ENCODE data around the gene SIGLEC10.

Gene SIGLEC10

DNA sequence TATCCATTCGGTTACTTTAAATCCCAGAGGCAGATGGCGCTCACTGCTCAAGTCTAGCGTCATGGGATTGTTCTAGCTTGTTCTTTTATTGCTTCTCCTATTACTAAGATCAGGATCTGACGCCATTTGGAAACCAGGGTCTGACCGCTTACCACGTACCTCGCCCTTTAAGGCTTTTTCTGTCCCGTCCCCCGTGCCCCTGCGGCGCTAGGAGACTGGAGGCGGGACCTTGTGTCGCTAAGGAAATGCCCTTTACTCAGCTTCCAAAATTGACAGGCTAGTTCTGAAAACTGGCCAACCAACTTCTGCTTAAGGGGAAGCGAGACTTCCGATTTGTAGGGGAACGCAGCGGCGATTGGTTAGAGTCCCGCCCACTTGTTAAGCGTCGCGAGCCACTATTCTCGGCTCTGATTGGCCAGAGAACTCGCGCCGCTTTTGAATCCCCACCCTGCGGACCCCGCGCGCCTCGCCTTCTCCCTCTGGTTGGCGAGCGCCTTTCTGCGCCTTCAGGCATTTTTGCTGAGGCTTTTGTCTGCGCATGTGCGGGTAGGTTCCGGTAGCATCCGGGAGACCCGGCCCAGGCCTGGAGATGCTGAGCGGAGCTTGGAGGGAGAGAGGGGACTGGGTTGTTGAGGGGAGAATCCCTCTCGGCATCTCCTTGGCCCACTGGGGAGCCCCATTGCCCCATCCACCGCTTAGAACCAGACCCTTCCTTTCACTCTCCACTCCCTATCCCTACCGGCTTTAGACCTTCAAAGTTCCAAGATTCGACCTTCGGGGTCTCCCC lies 23.2 kb downstream of the SIGLEC10 start:
- DNase-seq: peak; percentile 87 to 97

DNA sequence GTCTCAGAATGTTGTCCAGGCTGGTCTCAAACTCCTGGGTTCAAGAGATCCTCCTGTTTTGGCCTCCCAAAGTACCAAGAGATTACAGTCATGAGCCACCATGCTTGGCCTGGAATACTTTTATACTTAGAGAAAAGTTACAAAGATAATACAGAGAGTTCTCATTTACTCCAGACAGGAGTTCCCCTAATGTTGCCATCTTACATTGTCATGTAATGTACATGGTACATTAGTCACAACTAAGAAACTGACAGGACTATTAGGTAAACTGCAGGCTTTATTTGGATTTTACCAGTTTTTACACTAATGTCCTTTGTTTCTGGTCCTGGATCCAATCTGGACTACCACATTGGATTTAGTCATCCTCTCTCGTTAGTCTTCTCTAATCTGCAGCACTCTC lies 24.7 kb downstream of the SIGLEC10 start:
- DNase-seq: no peak

DNA sequence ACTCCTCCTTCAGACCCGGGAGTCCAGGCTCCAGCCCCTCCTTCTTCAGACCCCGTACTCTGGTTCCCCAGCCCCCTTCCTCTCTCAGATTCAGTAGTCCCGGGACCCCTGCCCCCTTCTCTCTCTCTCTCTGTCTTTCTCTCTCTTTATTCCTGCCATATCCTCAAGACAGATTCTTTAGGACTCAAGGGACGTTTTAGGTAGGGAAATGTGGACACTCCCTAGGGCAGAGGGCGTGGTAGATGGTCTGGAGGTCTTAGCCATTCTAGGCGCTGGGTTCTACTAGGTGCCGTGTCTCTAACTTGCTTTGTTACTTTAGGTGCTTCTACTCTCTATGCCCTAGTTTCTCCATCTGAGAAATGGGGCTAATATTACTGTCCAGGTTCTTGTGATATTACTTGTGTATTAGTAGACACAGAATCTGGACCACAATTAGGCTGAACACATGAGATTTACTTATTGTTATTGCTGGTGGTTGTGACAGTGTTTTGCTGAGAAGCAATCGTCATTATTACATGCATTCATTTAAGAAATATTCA lies 26.3 kb downstream of the SIGLEC10 start:
- DNase-seq: no peak

GRCh38 chr19:51389143-51389542 lies 28.3 kb downstream of the SIGLEC10 start:
- no peak for DNase-seq

DNA sequence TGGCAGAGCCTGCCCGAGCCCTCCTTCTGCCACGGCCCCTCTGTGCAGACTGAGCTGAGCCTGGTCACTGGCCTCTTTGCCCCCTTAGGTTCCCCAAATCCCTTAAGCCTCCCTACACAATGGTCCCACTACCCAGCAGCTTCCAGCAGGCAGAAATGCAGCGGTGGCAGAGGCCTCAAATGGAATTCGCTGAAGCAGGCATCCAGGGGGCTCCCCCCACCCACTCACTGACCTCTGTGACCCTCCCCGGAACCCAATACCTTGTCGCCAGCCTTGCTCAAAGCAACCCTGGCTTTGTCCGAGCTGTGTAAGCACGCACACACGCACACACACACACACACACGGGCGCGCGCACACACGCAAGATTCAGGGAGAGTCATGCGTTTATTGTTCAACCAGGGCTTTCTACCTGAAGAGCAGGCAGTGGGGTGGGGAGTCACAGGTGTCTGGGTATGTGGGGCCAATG lies 29.5 kb downstream of the SIGLEC10 start, which contains the start of gene LIM2:
Gene LIM2, minus strand, starts transcription at position 51 of the 466 bp plus-strand sequence. CDS start 531 bp downstream, outside the sequence.
- no peak for DNase-seq

- no peak for DNase-seq
Observed at GRCh38 chr19:51386882-51387520, 30.4 kb downstream of the SIGLEC10 start.

- DNase-seq: no peak
Observed at GRCh38 chr19:51382004-51382403, 35.4 kb downstream of the SIGLEC10 start.

- no peak for DNase-seq
Observed at GRCh38 chr19:51380379-51380778, 37.1 kb downstream of the SIGLEC10 start.

GRCh38 chr19:51377422-51377821 lies 40.0 kb downstream of the SIGLEC10 start:
- no peak for DNase-seq

- DNase-seq: peak in 1 of 2 donors; percentile 7
Observed at GRCh38 chr19:51375504-51376221, 41.8 kb downstream of the SIGLEC10 start.

DNA sequence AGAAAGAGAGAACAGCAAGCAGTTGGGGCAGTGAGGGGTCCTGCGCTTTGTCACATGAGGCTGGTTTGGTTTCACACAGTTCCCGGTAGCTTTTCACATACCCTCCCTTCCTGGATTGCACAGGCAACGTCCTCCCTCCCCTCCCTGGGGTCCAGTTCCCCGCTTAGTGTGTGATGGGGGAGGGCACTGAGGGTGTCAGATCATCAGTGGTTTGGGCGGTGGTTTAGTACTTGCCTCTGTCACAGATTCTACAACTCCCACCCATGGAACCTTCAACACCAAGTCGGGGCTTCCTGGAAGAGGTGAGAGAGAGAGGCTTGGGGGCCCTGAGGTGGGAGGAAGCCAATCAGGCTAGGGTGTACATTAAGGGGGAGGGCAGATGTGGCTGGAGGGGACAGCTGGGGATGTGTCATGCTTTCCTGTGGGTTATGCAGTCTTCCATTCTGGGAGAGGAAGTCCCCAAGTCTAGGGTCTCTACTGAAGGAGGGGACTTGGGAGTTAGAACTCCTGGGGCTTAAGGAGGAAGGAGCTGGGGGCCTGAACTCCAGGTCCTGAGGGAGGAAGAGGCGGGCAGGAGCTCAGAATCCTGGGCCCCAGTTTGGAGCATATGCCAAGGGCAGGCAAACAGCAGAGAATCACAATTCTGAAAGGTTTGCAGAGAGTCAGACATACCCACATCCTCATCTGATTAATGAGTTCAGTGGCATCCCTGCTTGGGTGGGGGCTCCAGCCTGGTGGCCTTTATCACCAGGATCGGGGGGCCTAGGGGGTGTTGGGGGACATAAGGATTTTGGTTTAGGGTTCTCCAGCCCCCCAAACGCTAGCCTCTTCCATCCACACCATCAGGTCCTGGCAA lies 44.6 kb downstream of the SIGLEC10 start, which contains the start of gene NKG7:
Gene NKG7, minus strand, starts transcription at position 6 of the 856 bp plus-strand sequence. CDS start 119 bp downstream, outside the sequence.
- DNase-seq: peak; percentile 29 to 99

DNA sequence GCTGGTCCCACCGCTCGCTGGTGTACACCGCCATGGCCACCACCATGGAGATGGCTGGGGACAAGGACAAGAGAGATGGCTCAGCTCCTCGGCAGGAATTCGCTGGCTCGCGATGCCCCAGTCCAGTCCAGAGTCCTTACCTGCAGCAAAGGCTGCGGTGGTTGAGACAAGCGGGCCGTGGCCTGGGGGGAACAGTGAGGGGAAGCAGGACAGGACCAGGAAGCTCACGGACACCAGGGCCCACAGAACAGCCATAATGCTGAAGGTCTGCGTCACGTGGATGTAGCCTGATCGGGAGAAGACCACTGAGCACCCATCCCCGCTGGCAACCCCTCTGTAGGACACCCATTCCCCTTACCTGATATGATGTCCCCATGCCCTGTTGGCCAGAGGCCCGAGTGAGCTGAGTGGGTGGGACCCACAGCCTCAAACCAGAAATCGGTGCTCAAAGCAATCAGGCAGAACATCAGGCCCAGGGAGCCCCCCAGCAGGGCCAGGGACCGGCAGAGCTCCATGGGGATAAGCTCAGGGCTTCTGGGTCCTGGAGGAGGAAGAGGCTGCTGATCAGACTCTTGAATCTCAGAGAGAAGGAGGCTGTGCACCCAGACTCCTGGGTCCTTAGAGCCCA lies 45.3 kb downstream of the SIGLEC10 start:
- no peak for DNase-seq

- no peak for DNase-seq
Observed at GRCh38 chr19:51371186-51371690, 46.2 kb downstream of the SIGLEC10 start.

DNA sequence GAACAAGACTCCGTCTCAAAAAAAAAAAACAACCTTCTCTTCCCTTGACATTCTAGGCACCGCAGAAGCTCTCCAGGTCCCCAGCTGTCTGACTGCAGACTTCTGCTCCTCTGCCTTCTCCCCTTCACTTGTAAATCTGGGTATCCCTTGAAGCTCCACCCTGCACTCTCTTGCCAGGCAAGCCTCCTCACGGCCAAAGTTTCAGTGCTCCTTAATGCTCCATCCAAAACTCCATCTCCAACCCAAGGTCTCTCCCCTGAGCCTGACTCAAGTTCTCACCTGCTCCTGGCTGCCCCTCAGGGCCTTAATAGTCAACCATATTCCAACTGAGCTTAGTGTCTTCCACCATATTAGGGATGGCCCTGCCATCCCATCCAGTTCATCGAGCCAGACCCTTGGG lies 47.2 kb downstream of the SIGLEC10 start:
- DNase-seq: no peak

DNA sequence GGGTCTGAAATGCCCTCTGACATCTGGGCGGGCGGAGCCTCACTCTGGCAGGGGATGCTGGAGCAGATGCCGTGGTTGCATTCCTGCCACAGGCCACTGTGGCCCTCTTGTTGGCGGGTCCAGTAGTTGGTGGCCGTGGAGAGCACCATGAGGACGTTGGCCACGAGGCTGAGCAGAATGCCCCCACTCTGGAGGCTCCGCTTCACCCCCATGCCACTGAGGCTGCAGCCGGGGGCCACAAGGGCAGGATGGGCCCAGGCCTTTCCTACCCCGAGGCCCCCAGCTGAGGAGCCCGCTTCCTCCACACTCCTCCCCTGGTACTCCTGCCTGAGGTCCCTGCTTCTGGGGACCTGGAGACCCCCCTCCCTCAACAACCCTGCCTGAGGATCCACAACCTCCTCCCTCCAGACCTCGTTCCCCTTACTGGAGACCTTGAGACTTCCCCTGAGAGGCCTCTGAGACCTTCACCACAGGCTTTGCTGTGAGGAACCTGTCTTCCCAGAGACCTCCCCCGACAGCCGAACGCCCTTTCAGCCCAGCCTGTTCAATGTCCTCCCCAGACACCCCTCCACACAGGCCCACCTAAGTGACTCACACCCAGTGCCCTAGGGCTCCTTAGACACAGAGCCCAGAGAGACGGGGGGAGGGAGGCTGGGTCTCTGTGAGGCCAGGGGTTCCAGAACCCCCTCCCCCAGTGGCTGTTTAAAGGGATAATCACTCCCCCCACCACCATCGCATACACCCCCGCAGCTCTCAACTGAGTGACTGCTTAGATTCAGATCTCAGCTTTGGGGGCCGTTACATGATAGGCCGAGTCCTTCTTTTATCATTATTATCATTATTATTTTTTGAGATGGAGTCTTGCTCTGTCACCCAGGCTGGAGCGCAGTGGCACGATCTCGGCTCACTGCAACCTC lies 48.8 kb downstream of the SIGLEC10 start, which contains the start of gene CLDND2:
Gene CLDND2, minus strand, starts transcription at position 638 of the 917 bp plus-strand sequence. Its CDS starts 426 bp downstream, at position 212.
- DNase-seq: no peak

- peak; percentile 96 to 98 for DNase-seq
Observed at GRCh38 chr19:51367565-51368365, 49.7 kb downstream of the SIGLEC10 start.

DNA sequence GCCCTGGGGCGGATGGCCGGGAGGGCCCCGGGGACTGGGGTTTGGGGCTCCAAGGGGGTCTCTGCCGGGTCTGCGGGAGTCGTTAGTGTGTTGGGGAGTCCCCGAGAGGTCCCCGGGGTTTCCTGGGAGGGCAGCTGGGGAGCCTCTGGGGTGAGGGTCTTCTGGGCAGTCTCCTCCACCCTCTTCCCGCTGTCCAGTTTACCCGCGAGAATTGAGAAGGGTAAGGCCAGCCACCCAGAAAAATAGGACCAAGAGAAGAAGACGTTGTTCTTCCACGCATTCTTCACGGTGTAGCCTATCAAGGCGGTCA lies 50.2 kb downstream of the SIGLEC10 start:
- peak in 1 of 2 donors; percentile 66 for DNase-seq

DNA sequence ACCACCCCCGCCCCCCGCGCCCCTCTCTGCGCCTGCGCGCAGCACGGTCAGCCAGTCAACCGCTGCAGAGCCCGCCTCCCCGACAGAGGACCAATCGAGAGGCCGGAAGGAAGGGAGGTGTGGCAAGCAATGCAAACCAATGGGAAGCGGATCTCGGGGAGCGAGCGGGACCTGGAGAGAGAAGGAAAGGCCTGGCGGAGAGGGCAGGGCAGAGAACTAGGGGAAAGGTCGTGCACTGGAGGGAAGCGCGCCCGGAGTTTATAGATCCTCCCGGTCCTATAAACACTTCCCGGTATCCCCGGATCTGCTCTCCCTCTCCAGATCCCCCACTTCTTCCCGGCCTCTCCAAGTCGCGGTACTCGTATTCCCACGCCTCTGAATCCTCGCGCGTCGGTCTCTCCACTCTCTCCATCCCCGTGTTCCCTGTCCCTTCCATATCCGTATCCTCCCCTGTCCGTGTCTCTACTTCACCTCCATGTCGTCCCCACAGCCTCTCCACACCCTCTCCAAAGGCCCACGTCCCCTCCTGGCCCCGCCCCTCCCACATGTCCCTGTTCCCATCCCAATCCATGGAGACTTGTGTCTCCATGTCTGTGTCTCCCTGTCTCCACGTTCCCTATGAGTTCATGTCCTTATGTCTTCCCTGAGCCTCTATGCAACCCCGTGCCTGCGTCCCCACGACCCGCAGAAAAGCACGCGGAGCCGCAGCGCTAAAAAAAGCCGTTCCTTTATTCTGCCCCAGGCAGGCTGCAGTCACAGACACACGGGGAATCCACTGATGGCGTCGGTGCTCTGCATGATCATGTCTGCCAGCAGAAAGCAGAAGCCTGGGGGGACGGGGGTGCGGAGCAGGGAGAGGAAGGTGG lies 50.8 kb downstream of the SIGLEC10 start:
- DNase-seq: peak; percentile 77 to 93

All from bone marrow (tissue), 2 donors.